SK-N-SH (cell line): Measurements from ENCODE around the gene ST3GAL2. TPM values are rescaled to one million over a fixed set of nuclear protein-coding genes. Genes with fewer than 3 reads are reported as not detected.
"Not testable (repeated sequence)": the region's sequence is repeated elsewhere in the genome, so short reads cannot be mapped to it uniquely, and the experiment has no call there.

Experiments
- CTCF ChIA-PET: fragments of 300-600, 350-600 bp; formaldehyde crosslinking; extraction: SDS; loops from one replicate; lab custom pipeline; 2021; lab: Yijun Ruan, JAX
- POLR2A ChIA-PET: fragments of 350-600 bp; sonication (Branson Sonifier 250); formaldehyde crosslinking; extraction: SDS; loops from one replicate; lab custom pipeline; 2020; ENCODE audit warnings: antibody characterized with exemption, inconsistent platforms; lab: Yijun Ruan, JAX
- DNase-seq: peaks from one replicate; pipeline ENCODE4 v3.0.0; 2012
- H2AFZ ChIP-seq: fragments of 200-600 bp; sonication (generic); 2 replicates; pipeline ENCODE4 v1.8.1; 2016; ENCODE audit warnings: antibody characterized with exemption, mild to moderate bottlenecking, low read depth
- H3F3A ChIP-seq: fragments of 200-600 bp; sonication (generic); replicated peaks from 2 replicates; pipeline ENCODE3; 2016; ENCODE audit warnings: antibody characterized with exemption, mild to moderate bottlenecking; ENCODE audit not compliant: insufficient read depth
- H3K27ac ChIP-seq, 2 experiments: fragments of 200-500 bp in 1 of 2; fragments of 200-600 bp in 1 of 2; sonication (Bioruptor generic) in 1 of 2; sonication (generic), shearing (Covaris generic) in 1 of 2; 2 replicates each; pipeline versions ENCODE4 v1.5.1 to v1.6.1; 2014 to 2016; ENCODE audit warnings: low read depth in 2 of 2, inconsistent platforms in 1 of 2, low read length in 1 of 2, mild to moderate bottlenecking in 1 of 2, mixed read lengths in 1 of 2
- H3K27me3 ChIP-seq: fragments of 200-600 bp; sonication (generic), shearing (Covaris generic); 2 replicates; pipeline ENCODE4 v1.6.1; 2016; ENCODE audit warnings: mixed run types; ENCODE audit not compliant: insufficient read depth
- H3K36me3 ChIP-seq, 2 experiments: fragments of 200-500 bp in 1 of 2; fragments of 200-600 bp in 1 of 2; sonication (Bioruptor generic) in 1 of 2; sonication (generic) in 1 of 2; replicated peaks in 1 of 2; 2 replicates each; pipeline versions ENCODE3 to v1.5.1; 2014 to 2016; ENCODE audit warnings: low read length in 1 of 2, mild to moderate bottlenecking in 1 of 2; ENCODE audit not compliant: insufficient read depth in 2 of 2, control insufficient read depth in 1 of 2
- H3K4me1 ChIP-seq, 2 experiments: fragments of 200-500 bp in 1 of 2; fragments of 200-600 bp in 1 of 2; sonication (Bioruptor generic) in 1 of 2; sonication (generic), shearing (Covaris generic) in 1 of 2; 2 replicates each; pipeline versions ENCODE4 v1.5.1 to v1.6.1; 2014 to 2016; ENCODE audit warnings: low read depth in 1 of 2, low read length in 1 of 2, mixed run types in 1 of 2; ENCODE audit not compliant: insufficient read depth in 2 of 2, control insufficient read depth in 1 of 2
- H3K4me2 ChIP-seq: fragments of 200-600 bp; sonication (generic), shearing (Covaris generic); 2 replicates; pipeline ENCODE4 v1.6.1; 2017; ENCODE audit warnings: mixed run types
- H3K4me3 ChIP-seq, 2 experiments: fragments of 200-500 bp in 1 of 2; fragments of 200-600 bp in 1 of 2; sonication (Bioruptor generic) in 1 of 2; sonication (generic), shearing (Covaris generic) in 1 of 2; 2 replicates each; pipeline versions ENCODE4 v1.5.1 to v1.8.1; 2014 to 2016; ENCODE audit warnings: low read depth in 2 of 2, inconsistent platforms in 1 of 2, low read length in 1 of 2, mild to moderate bottlenecking in 1 of 2, mixed read lengths in 1 of 2, moderate library complexity in 1 of 2
- H3K79me2 ChIP-seq: fragments of 200-600 bp; sonication (generic); 2 replicates; pipeline ENCODE4 v1.8.1; 2017; ENCODE audit warnings: mild to moderate bottlenecking; ENCODE audit not compliant: insufficient read depth
- H3K9ac ChIP-seq: fragments of 200-600 bp; sonication (generic); 2 replicates; pipeline ENCODE4 v1.6.1; 2017; ENCODE audit warnings: mixed run types
- H3K9me2 ChIP-seq: fragments of 200-600 bp; sonication (generic); 2 replicates; pipeline ENCODE4 v1.6.1; 2017; ENCODE audit warnings: mixed run types
- H3K9me3 ChIP-seq: fragments of 200-600 bp; sonication (generic); 2 replicates; pipeline ENCODE4 v1.6.1; 2017; ENCODE audit warnings: mixed run types, mild to moderate bottlenecking, moderate library complexity
- H4K20me1 ChIP-seq: fragments of 200-600 bp; sonication (generic); 2 replicates; pipeline ENCODE4 v1.6.1; 2017; ENCODE audit warnings: mild to moderate bottlenecking, mixed run types; ENCODE audit not compliant: insufficient read depth
- CHD2 ChIP-seq: fragments of 150-350 bp; IDR thresholded peaks from 2 replicates; pipeline ENCODE4 v1.6.1; 2018; ENCODE audit warnings: low read length; ENCODE audit not compliant: partially characterized antibody
- CTCF ChIP-seq: fragments of 200-600 bp; sonication (generic); IDR thresholded peaks from 2 replicates; pipeline ENCODE4 v1.6.1; 2017; ENCODE audit warnings: antibody characterized with exemption, mild to moderate bottlenecking, moderate library complexity
- EP300 ChIP-seq, 2 experiments: IDR thresholded peaks; 2 replicates each; pipeline versions ENCODE4 v1.4.0 to v1.6.1; 2012; ENCODE audit warnings: borderline replicate concordance in 1 of 2, low read depth in 1 of 2, low read length in 1 of 2
- EZH2phosphoT487 ChIP-seq: fragments of 200-600 bp; sonication (generic); IDR thresholded peaks from 2 replicates; pipeline ENCODE4 v1.6.1; 2017; ENCODE audit warnings: low read depth, mixed run types, mild to moderate bottlenecking, antibody characterized with exemption, moderate library complexity, borderline replicate concordance
- IRF3 ChIP-seq: fragments of 150-350 bp; IDR thresholded peaks from 2 replicates; pipeline ENCODE4 v1.6.1; 2016; ENCODE audit warnings: mild to moderate bottlenecking, low read depth, low read length
- MEF2A ChIP-seq: IDR thresholded peaks from 2 replicates; pipeline ENCODE4 v1.4.0; 2012; ENCODE audit warnings: low read depth, borderline replicate concordance
- MXI1 ChIP-seq: IDR thresholded peaks from 2 replicates; pipeline ENCODE4 v1.6.1; 2012; ENCODE audit warnings: mild to moderate bottlenecking, low read depth, low read length, improper control_type of control experiment
- RXRA ChIP-seq: IDR thresholded peaks from 2 replicates; pipeline ENCODE4 v1.4.0; 2012; ENCODE audit warnings: low read depth, mild to moderate bottlenecking, borderline replicate concordance
- TAF1 ChIP-seq: IDR thresholded peaks from 2 replicates; pipeline ENCODE4 v1.6.1; 2012; ENCODE audit warnings: low read depth, mild to moderate bottlenecking, low read length, moderate library complexity, borderline replicate concordance
- TCF12 ChIP-seq: IDR thresholded peaks from 2 replicates; pipeline ENCODE4 v1.4.0; 2012
- TEAD4 ChIP-seq: IDR thresholded peaks from 2 replicates; pipeline ENCODE4 v1.4.0; 2012; ENCODE audit warnings: mild to moderate bottlenecking, borderline replicate concordance; ENCODE audit not compliant: insufficient read depth
- YY1 ChIP-seq: IDR thresholded peaks from 2 replicates; pipeline ENCODE4 v1.4.0; 2012; ENCODE audit warnings: low read depth, mild to moderate bottlenecking
- ZBTB33 ChIP-seq: IDR thresholded peaks from 2 replicates; pipeline ENCODE4 v1.4.0; 2012; ENCODE audit warnings: low read depth, borderline replicate concordance
- WGBS: methylation state at CpG from one replicate; pipeline ENCODE4 v1.1.6; 2017; ENCODE audit warnings: low lambda C conversion rate; 5-methylcytosine and 5-hydroxymethylcytosine counted together
- polyA plus RNA-seq, 3 experiments: library from polyadenylated mRNA; depleted of rRNA; stranded (reverse); fragments of >200 nt; gene quantifications; 2 replicates each; pipeline ENCODE4 v1.2.3, GENCODE V29; 2012
- TF ChIP-seq, protein P1 (sequence below): fragments of 150-350 bp; IDR thresholded peaks from 2 replicates; pipeline ENCODE4 v1.6.1; 2017; ENCODE audit warnings: antibody characterized with exemption, low read length, low read depth, borderline replicate concordance
- TF ChIP-seq, protein P2 (sequence below): IDR thresholded peaks from 2 replicates; pipeline ENCODE4 v1.6.1; 2012; ENCODE audit warnings: mild to moderate bottlenecking, low read depth, low read length, moderate library complexity

Gene ST3GAL2
- polyA plus RNA-seq, 1 of the 3 experiments (the other 2 are of a cell fraction), result 19.9 TPM

- CTCF ChIA-PET, H3K79me2 ChIP-seq, H3K9me3 ChIP-seq, POLR2A ChIA-PET, H3K9ac ChIP-seq, DNase-seq, H4K20me1 ChIP-seq, H3K4me1 ChIP-seq, H2AFZ ChIP-seq, H3K4me3 ChIP-seq, H3F3A ChIP-seq, H3K9me2 ChIP-seq, H3K4me2 ChIP-seq, H3K36me3 ChIP-seq, H3K27me3 ChIP-seq, H3K27ac ChIP-seq: not testable (repeated sequence)
- 97% methylated on average over 25 of the region's 37 CpGs for WGBS
These were observed 11.5 kb upstream of the ST3GAL2 start for GRCh38 chr16:70450142-70451003.

DNA sequence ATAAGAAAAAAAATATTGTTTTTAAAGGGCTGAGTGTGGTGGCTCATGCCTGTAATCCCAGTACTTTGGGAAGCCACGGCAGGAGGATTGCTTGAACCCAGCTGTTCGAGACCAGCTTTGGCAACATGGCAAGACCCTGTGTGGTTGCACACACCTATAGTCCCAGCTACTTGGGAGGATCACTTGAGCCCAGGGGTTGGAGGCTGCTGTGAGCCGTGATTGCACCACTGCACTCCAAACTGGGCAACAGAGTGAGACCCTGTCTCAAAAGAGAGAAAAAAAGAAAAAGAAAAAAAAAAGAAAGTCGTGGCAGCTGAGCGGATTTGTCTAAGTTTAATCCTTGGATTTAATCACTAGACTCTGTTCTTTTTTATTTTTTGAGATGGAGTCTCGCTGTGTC, 9.2 kb upstream of the ST3GAL2 start:
- H3K36me3 ChIP-seq, result no peaks in the 10 kb centered on the region
- 84% methylated on average over 6 of the region's 6 CpGs for WGBS
- no peaks in the 10 kb centered on the region for H3K9me2 ChIP-seq
- H2AFZ ChIP-seq, result no peak overlapping the region
- no peaks in the 10 kb centered on the region for H4K20me1 ChIP-seq
- no peak overlapping the region for H3K9ac ChIP-seq
- H3F3A ChIP-seq, result no peaks in the 10 kb centered on the region
- H3K27ac ChIP-seq, result no peak overlapping the region
- ChIA-PET CTCF (no interaction called here), POLR2A (interaction anchor here (1.0 kb wide), 1 partner anchor 9 kb away, joined by 3 read pairs; the partner anchor contains the start of gene ST3GAL2)
- no peak overlapping the region for H3K4me3 ChIP-seq
- no peaks in the 10 kb centered on the region for H3K4me1 ChIP-seq
- no peak for DNase-seq
- no peak overlapping the region for H3K4me2 ChIP-seq
- H3K9me3 ChIP-seq, result no peaks in the 10 kb centered on the region
- H3K79me2 ChIP-seq, result no peaks in the 10 kb centered on the region
- no peaks in the 10 kb centered on the region for H3K27me3 ChIP-seq
- no peak for TF ChIP-seq RXRA
- TF ChIP-seq, protein P1, sequence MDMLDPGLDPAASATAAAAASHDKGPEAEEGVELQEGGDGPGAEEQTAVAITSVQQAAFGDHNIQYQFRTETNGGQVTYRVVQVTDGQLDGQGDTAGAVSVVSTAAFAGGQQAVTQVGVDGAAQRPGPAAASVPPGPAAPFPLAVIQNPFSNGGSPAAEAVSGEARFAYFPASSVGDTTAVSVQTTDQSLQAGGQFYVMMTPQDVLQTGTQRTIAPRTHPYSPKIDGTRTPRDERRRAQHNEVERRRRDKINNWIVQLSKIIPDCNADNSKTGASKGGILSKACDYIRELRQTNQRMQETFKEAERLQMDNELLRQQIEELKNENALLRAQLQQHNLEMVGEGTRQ, result no peak
- no peak for TF ChIP-seq TCF12
- no peak for TF ChIP-seq MEF2A
- no peak for TF ChIP-seq TAF1
- TF ChIP-seq ZBTB33, result no peak
- TF ChIP-seq CTCF, result no peak
- no peak for TF ChIP-seq TEAD4
- no peak for TF ChIP-seq MXI1
- TF ChIP-seq CHD2, result no peak
- TF ChIP-seq IRF3, result no peak
- no peak for TF ChIP-seq EZH2phosphoT487
- TF ChIP-seq, protein P2, sequence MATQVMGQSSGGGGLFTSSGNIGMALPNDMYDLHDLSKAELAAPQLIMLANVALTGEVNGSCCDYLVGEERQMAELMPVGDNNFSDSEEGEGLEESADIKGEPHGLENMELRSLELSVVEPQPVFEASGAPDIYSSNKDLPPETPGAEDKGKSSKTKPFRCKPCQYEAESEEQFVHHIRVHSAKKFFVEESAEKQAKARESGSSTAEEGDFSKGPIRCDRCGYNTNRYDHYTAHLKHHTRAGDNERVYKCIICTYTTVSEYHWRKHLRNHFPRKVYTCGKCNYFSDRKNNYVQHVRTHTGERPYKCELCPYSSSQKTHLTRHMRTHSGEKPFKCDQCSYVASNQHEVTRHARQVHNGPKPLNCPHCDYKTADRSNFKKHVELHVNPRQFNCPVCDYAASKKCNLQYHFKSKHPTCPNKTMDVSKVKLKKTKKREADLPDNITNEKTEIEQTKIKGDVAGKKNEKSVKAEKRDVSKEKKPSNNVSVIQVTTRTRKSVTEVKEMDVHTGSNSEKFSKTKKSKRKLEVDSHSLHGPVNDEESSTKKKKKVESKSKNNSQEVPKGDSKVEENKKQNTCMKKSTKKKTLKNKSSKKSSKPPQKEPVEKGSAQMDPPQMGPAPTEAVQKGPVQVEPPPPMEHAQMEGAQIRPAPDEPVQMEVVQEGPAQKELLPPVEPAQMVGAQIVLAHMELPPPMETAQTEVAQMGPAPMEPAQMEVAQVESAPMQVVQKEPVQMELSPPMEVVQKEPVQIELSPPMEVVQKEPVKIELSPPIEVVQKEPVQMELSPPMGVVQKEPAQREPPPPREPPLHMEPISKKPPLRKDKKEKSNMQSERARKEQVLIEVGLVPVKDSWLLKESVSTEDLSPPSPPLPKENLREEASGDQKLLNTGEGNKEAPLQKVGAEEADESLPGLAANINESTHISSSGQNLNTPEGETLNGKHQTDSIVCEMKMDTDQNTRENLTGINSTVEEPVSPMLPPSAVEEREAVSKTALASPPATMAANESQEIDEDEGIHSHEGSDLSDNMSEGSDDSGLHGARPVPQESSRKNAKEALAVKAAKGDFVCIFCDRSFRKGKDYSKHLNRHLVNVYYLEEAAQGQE, result no peak
- no peak for TF ChIP-seq YY1
- no peak for TF ChIP-seq EP300 (IDR thresholded peaks at IDR 0.05; ENCODE audit: borderline replicate concordance in 1 of 2, low read depth in 1 of 2, low read length in 1 of 2)
